Measurements from ENCODE around the gene EDC4. TPM values are rescaled to one million over a fixed set of nuclear protein-coding genes. Genes with fewer than 3 reads are reported as not detected.

EDC4 gene
- total RNA-seq, 1 donor from 2014 or later: 64.8 TPM

- H3K27ac ChIP-seq (ENCODE audit: low read depth, low read length): peak within 1 kb of the TSS; percentile 92
- H3K9me3 ChIP-seq (ENCODE audit: insufficient read depth, low read depth, low read length): no peaks in the 10 kb centered on the region
- peaks cover 47% of the 10 kb centered on the region for H4K20me1 ChIP-seq (ENCODE audit: insufficient read depth, low read length)
- DNase-seq (ENCODE audit: low read depth): peak; percentile 74
- H3K27me3 Mint-ChIP-seq (ENCODE audit: low read depth, unreplicated experiment): no peaks in the 10 kb centered on the region
- H3K36me3 ChIP-seq (ENCODE audit: insufficient read depth, low read length): peaks cover 3% of the 10 kb centered on the region
- H3K9me3 Mint-ChIP-seq (ENCODE audit: unreplicated experiment): no peaks in the 10 kb centered on the region
- peaks cover 29% of the 10 kb centered on the region for H3K4me1 Mint-ChIP-seq (ENCODE audit: low read depth, unreplicated experiment)
- peaks cover 6% of the 10 kb centered on the region for H3K36me3 Mint-ChIP-seq (ENCODE audit: low read depth, unreplicated experiment)
- no peaks in the 10 kb centered on the region for H3K27me3 ChIP-seq (ENCODE audit: insufficient read depth, low read length)
- H3K4me1 ChIP-seq (ENCODE audit: insufficient read depth, low read length): peaks cover 42% of the 10 kb centered on the region
- TF ChIP-seq CTCF (IDR thresholded peaks at IDR 0.05; ENCODE audit: insufficient read depth, low read depth, low read length): no peak
- TF ChIP-seq EZH2 (IDR thresholded peaks at IDR 0.05; ENCODE audit: insufficient read depth, low read length): no peak
- peak within 1 kb of the TSS; percentile 99 for H3K9ac ChIP-seq (ENCODE audit: low read length)
- FAIRE-seq: no peak
- H3K27ac Mint-ChIP-seq (ENCODE audit: unreplicated experiment): peak within 1 kb of the TSS; percentile 97
- peak within 1 kb of the TSS; percentile 96 for H3K4me2 ChIP-seq (ENCODE audit: low read length)
- H3K4me3 Mint-ChIP-seq (ENCODE audit: unreplicated experiment): peak within 1 kb of the TSS; percentile 92
- H3K79me2 ChIP-seq (ENCODE audit: insufficient read depth, low read length): peaks cover 89% of the 10 kb centered on the region
- H2AFZ ChIP-seq (ENCODE audit: low read depth, low read length): peak within 1 kb of the TSS; percentile 97
- peak within 1 kb of the TSS; percentile 90 for H3K4me3 ChIP-seq (ENCODE audit: insufficient read depth, low read depth, low read length)
These were observed 26.4 kb upstream of the EDC4 start, which contains the start of gene NUTF2 for GRCh38 chr16:67846320-67847063. Gene NUTF2 (plus strand): TSS chr16:67846933. CDS start chr16:67865131, 18,198 bp downstream.

- TF ChIP-seq EZH2 (IDR thresholded peaks at IDR 0.05; ENCODE audit: insufficient read depth, low read length) (no peak), CTCF (IDR thresholded peaks at IDR 0.05; ENCODE audit: insufficient read depth, low read depth, low read length) (no peak)
- Histone ChIP-seq H3K9ac (ENCODE audit: low read length) (peak within 1 kb of the TSS; percentile 99), H3K27me3 (ENCODE audit: insufficient read depth, low read length) (no peaks in the 10 kb centered on the region), H3K36me3 (ENCODE audit: insufficient read depth, low read length) (peaks cover 3% of the 10 kb centered on the region), H3K4me1 (ENCODE audit: insufficient read depth, low read length) (peaks cover 40% of the 10 kb centered on the region), H3K27ac (ENCODE audit: low read depth, low read length) (peak within 1 kb of the TSS; percentile 92), H3K79me2 (ENCODE audit: insufficient read depth, low read length) (peaks cover 97% of the 10 kb centered on the region), H3K4me3 (ENCODE audit: insufficient read depth, low read depth, low read length) (peak within 1 kb of the TSS; percentile 90), H2AFZ (ENCODE audit: low read depth, low read length) (peak within 1 kb of the TSS; percentile 97), H3K9me3 (ENCODE audit: insufficient read depth, low read depth, low read length) (no peaks in the 10 kb centered on the region), H3K4me2 (ENCODE audit: low read length) (peak within 1 kb of the TSS; percentile 96), H4K20me1 (ENCODE audit: insufficient read depth, low read length) (peaks cover 55% of the 10 kb centered on the region)
- peak; percentile 81 for DNase-seq (ENCODE audit: low read depth)
- H3K4me3 Mint-ChIP-seq (ENCODE audit: unreplicated experiment): peak within 1 kb of the TSS; percentile 92
- FAIRE-seq: no peak
- peaks cover 6% of the 10 kb centered on the region for H3K36me3 Mint-ChIP-seq (ENCODE audit: low read depth, unreplicated experiment)
- peak within 1 kb of the TSS; percentile 83 for H3K27ac Mint-ChIP-seq (ENCODE audit: unreplicated experiment)
- no peaks in the 10 kb centered on the region for H3K27me3 Mint-ChIP-seq (ENCODE audit: low read depth, unreplicated experiment)
- no peaks in the 10 kb centered on the region for H3K9me3 Mint-ChIP-seq (ENCODE audit: unreplicated experiment)
- peaks cover 25% of the 10 kb centered on the region for H3K4me1 Mint-ChIP-seq (ENCODE audit: low read depth, unreplicated experiment)
These were observed 25.6 kb upstream of the EDC4 start, which contains the start of gene CENPT for GRCh38 chr16:67847064-67847861. Gene CENPT (minus strand): TSS chr16:67847693. CDS start chr16:67833859, 13,834 bp downstream.
